SU-DHL-6 (cell line): ENCODE data around the gene ABCC2.

Experiments used
- EZH2phosphoT487 ChIP-seq: fragments of 200-600 bp; sonication (generic), shearing (Covaris generic); conservative IDR thresholded peaks from 2 replicates; pipeline ENCODE4 v1.6.1; 2018; ENCODE audit warnings: mild to moderate bottlenecking, antibody characterized with exemption, low read length, moderate library complexity, mixed read lengths
- TF ChIP-seq, protein P1 (sequence below): fragments of 200-600 bp; sonication (generic); IDR thresholded peaks from one replicate; pipeline ENCODE4 v1.5.1; 2017; ENCODE audit warnings: antibody characterized with exemption, mild to moderate bottlenecking, low read length, moderate library complexity; ENCODE audit not compliant: insufficient read depth, poor library complexity, severe bottlenecking

DNA sequence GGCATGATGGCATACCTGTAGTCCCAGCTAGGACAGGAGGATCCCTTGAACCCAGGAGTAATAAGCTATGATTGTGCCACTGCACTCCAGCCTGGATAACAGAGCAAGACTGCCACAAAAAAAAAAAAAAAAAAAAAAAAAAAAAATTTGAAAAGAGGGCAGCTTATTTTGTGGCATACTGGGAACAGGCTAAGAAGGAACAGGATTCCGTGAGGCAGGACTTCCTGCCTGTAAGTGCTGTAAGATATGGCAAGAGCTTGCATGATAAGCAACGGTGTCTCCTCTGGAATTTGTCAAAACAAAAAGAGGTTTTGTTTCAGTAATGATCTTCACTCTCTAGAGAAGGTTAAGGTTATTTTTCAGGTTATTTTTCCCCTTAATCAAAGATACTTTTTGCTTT, 101.1 kb downstream of the ABCC2 start:
- TF ChIP-seq, protein P1, sequence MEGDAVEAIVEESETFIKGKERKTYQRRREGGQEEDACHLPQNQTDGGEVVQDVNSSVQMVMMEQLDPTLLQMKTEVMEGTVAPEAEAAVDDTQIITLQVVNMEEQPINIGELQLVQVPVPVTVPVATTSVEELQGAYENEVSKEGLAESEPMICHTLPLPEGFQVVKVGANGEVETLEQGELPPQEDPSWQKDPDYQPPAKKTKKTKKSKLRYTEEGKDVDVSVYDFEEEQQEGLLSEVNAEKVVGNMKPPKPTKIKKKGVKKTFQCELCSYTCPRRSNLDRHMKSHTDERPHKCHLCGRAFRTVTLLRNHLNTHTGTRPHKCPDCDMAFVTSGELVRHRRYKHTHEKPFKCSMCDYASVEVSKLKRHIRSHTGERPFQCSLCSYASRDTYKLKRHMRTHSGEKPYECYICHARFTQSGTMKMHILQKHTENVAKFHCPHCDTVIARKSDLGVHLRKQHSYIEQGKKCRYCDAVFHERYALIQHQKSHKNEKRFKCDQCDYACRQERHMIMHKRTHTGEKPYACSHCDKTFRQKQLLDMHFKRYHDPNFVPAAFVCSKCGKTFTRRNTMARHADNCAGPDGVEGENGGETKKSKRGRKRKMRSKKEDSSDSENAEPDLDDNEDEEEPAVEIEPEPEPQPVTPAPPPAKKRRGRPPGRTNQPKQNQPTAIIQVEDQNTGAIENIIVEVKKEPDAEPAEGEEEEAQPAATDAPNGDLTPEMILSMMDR, result no peak
- TF ChIP-seq EZH2phosphoT487, result no peak
